ENCODE results near the gene TWIST2.

DNA sequence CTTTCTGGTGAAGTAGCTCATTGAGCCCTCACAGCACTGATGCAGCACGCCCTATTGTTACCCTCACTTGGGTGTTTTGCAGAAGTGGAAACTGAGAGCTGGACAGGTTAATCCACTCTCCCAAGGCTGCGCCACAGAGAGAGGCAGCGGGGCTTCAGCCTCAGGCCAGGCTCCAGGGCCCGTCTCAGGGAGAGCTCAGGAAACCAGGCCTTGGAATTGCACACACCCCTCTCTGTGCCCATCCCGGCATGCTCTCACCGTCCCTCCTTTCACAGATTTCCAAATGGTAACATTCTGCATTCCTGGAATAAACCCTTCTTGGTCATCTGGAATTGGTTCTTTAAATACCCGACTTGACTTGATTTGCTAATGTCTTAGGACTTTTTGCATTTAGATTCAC is 51.5 kb downstream of the TWIST2 start:
- TF ChIP-seq, protein P1, sequence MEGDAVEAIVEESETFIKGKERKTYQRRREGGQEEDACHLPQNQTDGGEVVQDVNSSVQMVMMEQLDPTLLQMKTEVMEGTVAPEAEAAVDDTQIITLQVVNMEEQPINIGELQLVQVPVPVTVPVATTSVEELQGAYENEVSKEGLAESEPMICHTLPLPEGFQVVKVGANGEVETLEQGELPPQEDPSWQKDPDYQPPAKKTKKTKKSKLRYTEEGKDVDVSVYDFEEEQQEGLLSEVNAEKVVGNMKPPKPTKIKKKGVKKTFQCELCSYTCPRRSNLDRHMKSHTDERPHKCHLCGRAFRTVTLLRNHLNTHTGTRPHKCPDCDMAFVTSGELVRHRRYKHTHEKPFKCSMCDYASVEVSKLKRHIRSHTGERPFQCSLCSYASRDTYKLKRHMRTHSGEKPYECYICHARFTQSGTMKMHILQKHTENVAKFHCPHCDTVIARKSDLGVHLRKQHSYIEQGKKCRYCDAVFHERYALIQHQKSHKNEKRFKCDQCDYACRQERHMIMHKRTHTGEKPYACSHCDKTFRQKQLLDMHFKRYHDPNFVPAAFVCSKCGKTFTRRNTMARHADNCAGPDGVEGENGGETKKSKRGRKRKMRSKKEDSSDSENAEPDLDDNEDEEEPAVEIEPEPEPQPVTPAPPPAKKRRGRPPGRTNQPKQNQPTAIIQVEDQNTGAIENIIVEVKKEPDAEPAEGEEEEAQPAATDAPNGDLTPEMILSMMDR (conservative IDR thresholded peaks at IDR 0.05) = no peak
- TF ChIP-seq EZH2 (IDR thresholded peaks at IDR 0.05; ENCODE audit: low read depth) = no peak
